CD4-positive, alpha-beta T cell treated with Interferon alpha-2 for 1 hour (primary cell): ENCODE results near the gene PRSS53.

ENCODE experiments used
- DNase-seq, 2 donors: peaks; one replicate each; pipeline ENCODE4 v3.0.0-alpha.2; 2020 to 2022

The PRSS53 gene

GRCh38 chr16:31093132-31093703, 4.5 kb upstream of the PRSS53 start:
- no peak for DNase-seq

- DNase-seq = no peak
Observed at GRCh38 chr16:31092330-31092729, 3.6 kb upstream of the PRSS53 start.

GRCh38 chr16:31090540-31090939, 1.8 kb upstream of the PRSS53 start:
- DNase-seq = no peak

- DNase-seq = no peak
Observed at GRCh38 chr16:31089199-31089598, 456 bp upstream of the PRSS53 start.

GRCh38 chr16:31087971-31088370, 772 bp downstream of the PRSS53 start:
- no peak for DNase-seq

GRCh38 chr16:31087481-31087880, 1.3 kb downstream of the PRSS53 start:
- DNase-seq = no peak

- DNase-seq = no peak
Observed at GRCh38 chr16:31086629-31086906, 2.2 kb downstream of the PRSS53 start.

- DNase-seq = no peak
Observed at GRCh38 chr16:31085873-31086628, 2.7 kb downstream of the PRSS53 start.

- no peak for DNase-seq
Observed at GRCh38 chr16:31085411-31085810, 3.3 kb downstream of the PRSS53 start.

- no peak for DNase-seq
Observed at GRCh38 chr16:31084584-31085302, 4.0 kb downstream of the PRSS53 start.

GRCh38 chr16:31083981-31084380, 4.8 kb downstream of the PRSS53 start:
- no peak for DNase-seq

GRCh38 chr16:31083556-31083955, 5.2 kb downstream of the PRSS53 start:
- DNase-seq = no peak

GRCh38 chr16:31083081-31083480, 5.7 kb downstream of the PRSS53 start:
- no peak for DNase-seq

GRCh38 chr16:31082368-31083045, 6.2 kb downstream of the PRSS53 start:
- no peak for DNase-seq

GRCh38 chr16:31081428-31082351, 7.1 kb downstream of the PRSS53 start:
- DNase-seq = no peak

GRCh38 chr16:31080756-31081419, 7.9 kb downstream of the PRSS53 start:
- DNase-seq = no peak

GRCh38 chr16:31080035-31080629, 8.6 kb downstream of the PRSS53 start:
- DNase-seq = no peak

GRCh38 chr16:31079342-31079944, 9.3 kb downstream of the PRSS53 start:
- no peak for DNase-seq

GRCh38 chr16:31078597-31079341, 10.0 kb downstream of the PRSS53 start:
- no peak for DNase-seq
